Measurements from ENCODE around the gene MS4A2.
"Not testable (repeated sequence)": the region's sequence is repeated elsewhere in the genome, so short reads cannot be mapped to it uniquely, and the experiment has no call there.

GRCh38 chr11:60101368-60101767 is 12.9 kb downstream of the MS4A2 start:
- not testable (repeated sequence) for TF ChIP-seq CTCF (IDR thresholded peaks at IDR 0.05 in 2 of 3, conservative IDR thresholded peaks at IDR 0.05 in 1 of 3; ENCODE audit: borderline replicate concordance in 1 of 3, insufficient read depth in 1 of 3, low read depth in 2 of 3, low read length in 2 of 3); RAD21 (IDR thresholded peaks at IDR 0.05; ENCODE audit: low read depth); EGR1 (IDR thresholded peaks at IDR 0.05; ENCODE audit: low read depth); TCF7L2 (IDR thresholded peaks at IDR 0.05; ENCODE audit: borderline replicate concordance, extremely low read depth, insufficient read depth, insufficient read length)

All from HCT116 (cell line).